Panc1 (cell line): ENCODE results near the gene RAB27B.

ENCODE experiments used
- SIN3A ChIP-seq: IDR thresholded peaks from 2 replicates; pipeline ENCODE4 v1.6.1; 2012; ENCODE audit warnings: low read depth, mild to moderate bottlenecking, low read length, moderate library complexity, borderline replicate concordance; ENCODE audit not compliant: insufficient read depth
- TF ChIP-seq, protein P1 (sequence below): fragments of 450-650 bp; IDR thresholded peaks from 2 replicates; pipeline ENCODE4 v1.5.1; 2017; ENCODE audit warnings: mild to moderate bottlenecking

- no peak for TF ChIP-seq SIN3A
- TF ChIP-seq, protein P1, sequence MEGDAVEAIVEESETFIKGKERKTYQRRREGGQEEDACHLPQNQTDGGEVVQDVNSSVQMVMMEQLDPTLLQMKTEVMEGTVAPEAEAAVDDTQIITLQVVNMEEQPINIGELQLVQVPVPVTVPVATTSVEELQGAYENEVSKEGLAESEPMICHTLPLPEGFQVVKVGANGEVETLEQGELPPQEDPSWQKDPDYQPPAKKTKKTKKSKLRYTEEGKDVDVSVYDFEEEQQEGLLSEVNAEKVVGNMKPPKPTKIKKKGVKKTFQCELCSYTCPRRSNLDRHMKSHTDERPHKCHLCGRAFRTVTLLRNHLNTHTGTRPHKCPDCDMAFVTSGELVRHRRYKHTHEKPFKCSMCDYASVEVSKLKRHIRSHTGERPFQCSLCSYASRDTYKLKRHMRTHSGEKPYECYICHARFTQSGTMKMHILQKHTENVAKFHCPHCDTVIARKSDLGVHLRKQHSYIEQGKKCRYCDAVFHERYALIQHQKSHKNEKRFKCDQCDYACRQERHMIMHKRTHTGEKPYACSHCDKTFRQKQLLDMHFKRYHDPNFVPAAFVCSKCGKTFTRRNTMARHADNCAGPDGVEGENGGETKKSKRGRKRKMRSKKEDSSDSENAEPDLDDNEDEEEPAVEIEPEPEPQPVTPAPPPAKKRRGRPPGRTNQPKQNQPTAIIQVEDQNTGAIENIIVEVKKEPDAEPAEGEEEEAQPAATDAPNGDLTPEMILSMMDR: no peak
These were observed 100.0 kb downstream of the RAB27B start for GRCh38 chr18:54928236-54928635.
